AG04450 (cell line): Measurements from ENCODE around the gene SCNN1G. TPM values are rescaled to one million over a fixed set of nuclear protein-coding genes. Genes with fewer than 3 reads are reported as not detected.

Source experiments
- CTCF ChIA-PET: fragments of 300-600, 350-600 bp; formaldehyde crosslinking; extraction: SDS; loops from one replicate; lab custom pipeline; 2022; ENCODE audit warnings: antibody characterized with exemption, inconsistent platforms; lab: Charles Lee
- POLR2A ChIA-PET: fragments of 350-600 bp; formaldehyde crosslinking; extraction: SDS; loops from one replicate; lab custom pipeline; 2021; ENCODE audit warnings: antibody characterized with exemption, inconsistent platforms; lab: Yijun Ruan, JAX
- DNase-seq: peaks from one replicate; pipeline ENCODE4 v3.0.0-alpha.2; 2011; ENCODE audit warnings: low read depth, low spot score
- H3K27ac ChIP-seq: one replicate; pipeline ENCODE4 v1.5.1; 2012; ENCODE audit warnings: low read depth, low read length, control low read depth
- H3K27me3 ChIP-seq: one replicate; pipeline ENCODE4 v1.6.0; 2012; ENCODE audit warnings: low read length; ENCODE audit not compliant: control insufficient read depth, insufficient read depth
- H3K4me3 ChIP-seq: 2 replicates; pipeline ENCODE4 v1.5.1; 2011; ENCODE audit warnings: mild to moderate bottlenecking, low read depth, low read length, control low read depth
- H3K9me3 ChIP-seq: 2 replicates; pipeline ENCODE4 v1.5.1; 2012; ENCODE audit warnings: low read length; ENCODE audit not compliant: control insufficient read depth, insufficient read depth
- polyA plus RNA-seq: library from polyadenylated mRNA; depleted of rRNA; stranded (reverse); fragments of >200 nt; gene quantifications from 2 replicates; pipeline ENCODE4 v1.2.3, GENCODE V29; 2011; rRNA removed
- TF ChIP-seq, protein P1 (sequence below): IDR thresholded peaks from 2 replicates; pipeline ENCODE4 v1.5.1; 2011; ENCODE audit warnings: low read depth, low read length, control low read depth, inconsistent platforms

Gene SCNN1G
- polyA plus RNA-seq, 1 experiment = not detected

DNA sequence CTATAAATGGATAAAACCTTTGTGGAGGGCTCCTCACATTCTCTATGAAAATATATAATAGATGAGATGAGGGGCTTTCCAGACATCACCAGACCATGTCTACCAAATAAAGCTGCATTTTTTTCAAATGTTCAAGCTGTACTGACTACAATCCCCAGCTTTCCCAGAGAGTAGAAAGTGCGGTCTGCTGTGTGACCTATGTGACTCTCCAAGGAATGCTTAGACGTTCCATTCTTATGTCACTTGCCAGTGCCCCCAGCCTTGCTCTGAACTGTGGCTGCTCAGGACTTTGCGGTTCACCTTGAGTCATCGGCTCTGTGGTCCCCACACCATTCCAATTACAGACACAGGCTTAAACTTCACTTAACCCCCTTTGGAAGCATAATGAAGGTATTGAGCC, 71.8 kb downstream of the SCNN1G start:
- ChIA-PET POLR2A (no interaction called here), CTCF (no interaction called here)
- DNase-seq = no peak
- Histone ChIP-seq H3K27me3 (peaks cover 3% of the 10 kb centered on the region), H3K4me3 (no peak overlapping the region), H3K9me3 (no peaks in the 10 kb centered on the region), H3K27ac (no peak overlapping the region)
- TF ChIP-seq, protein P1, sequence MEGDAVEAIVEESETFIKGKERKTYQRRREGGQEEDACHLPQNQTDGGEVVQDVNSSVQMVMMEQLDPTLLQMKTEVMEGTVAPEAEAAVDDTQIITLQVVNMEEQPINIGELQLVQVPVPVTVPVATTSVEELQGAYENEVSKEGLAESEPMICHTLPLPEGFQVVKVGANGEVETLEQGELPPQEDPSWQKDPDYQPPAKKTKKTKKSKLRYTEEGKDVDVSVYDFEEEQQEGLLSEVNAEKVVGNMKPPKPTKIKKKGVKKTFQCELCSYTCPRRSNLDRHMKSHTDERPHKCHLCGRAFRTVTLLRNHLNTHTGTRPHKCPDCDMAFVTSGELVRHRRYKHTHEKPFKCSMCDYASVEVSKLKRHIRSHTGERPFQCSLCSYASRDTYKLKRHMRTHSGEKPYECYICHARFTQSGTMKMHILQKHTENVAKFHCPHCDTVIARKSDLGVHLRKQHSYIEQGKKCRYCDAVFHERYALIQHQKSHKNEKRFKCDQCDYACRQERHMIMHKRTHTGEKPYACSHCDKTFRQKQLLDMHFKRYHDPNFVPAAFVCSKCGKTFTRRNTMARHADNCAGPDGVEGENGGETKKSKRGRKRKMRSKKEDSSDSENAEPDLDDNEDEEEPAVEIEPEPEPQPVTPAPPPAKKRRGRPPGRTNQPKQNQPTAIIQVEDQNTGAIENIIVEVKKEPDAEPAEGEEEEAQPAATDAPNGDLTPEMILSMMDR = no peak

DNA sequence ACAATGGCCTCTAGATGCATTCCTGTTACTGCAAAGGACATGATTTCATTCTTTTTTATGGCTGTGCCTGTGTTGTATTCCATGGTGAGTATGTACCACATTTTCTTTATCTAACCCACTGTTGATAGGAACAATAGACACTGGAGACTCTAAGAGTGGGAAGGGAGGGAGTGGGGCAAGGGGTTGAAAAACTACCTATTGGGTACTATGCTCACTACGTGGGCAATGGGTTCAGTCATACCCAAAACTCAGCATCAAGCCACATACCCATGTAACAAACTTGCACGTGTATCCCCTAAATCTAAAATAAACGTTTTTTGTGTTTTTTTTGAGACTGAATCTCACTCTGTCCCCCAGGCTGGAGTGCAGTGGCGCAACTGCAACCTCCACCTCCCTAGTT, 72.5 kb downstream of the SCNN1G start:
- TF ChIP-seq, protein P1 = no peak
- DNase-seq = no peak
- ChIA-PET POLR2A (no interaction called here), CTCF (no interaction called here)
- Histone ChIP-seq H3K27me3 (peaks cover 3% of the 10 kb centered on the region), H3K27ac (no peak overlapping the region), H3K9me3 (no peaks in the 10 kb centered on the region), H3K4me3 (no peak overlapping the region)

DNA sequence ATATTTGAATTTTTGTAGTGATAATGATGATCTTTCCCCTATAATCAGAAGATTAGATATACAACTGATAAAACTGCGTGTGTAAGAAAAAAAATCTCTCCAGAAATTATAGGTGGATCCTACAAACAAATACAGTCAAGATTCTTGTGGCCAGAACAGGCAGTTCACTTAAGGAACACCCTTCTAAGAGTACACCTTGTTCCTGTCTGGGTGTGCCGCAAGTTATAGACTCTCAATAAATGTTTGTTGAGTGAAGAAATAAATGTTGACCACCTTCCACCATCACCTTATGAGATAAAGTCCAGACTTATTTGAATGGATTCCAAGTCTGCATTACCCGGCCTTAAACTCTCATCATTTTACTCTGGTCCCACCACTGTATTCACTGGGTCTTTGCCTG, 73.9 kb downstream of the SCNN1G start:
- ChIA-PET POLR2A (no interaction called here), CTCF (no interaction called here)
- Histone ChIP-seq H3K4me3 (no peak overlapping the region), H3K27ac (no peak overlapping the region), H3K27me3 (no peaks in the 10 kb centered on the region), H3K9me3 (no peaks in the 10 kb centered on the region)
- no peak for DNase-seq
- TF ChIP-seq, protein P1 = no peak

DNA sequence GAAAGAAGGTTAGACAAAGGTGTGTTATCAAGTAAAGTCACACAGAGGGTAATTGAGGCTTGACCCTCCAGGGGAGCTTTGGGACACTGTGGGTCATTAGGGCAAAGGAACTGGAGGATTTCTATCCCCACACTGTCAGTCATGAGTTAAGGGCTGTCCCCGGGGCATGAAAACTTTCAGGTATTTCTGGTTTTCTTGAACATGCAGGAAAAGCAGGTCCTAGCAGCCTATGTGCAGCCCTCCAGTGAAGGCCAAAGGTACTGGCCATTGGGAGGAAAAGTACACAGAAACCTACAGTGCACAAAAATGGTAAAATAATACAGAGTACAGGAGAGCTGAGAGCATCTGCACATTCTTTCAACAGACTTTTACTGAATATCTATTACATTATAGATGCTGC, 75.1 kb downstream of the SCNN1G start:
- CTCF ChIA-PET = no interaction called here
- Histone ChIP-seq H3K9me3 (no peaks in the 10 kb centered on the region), H3K4me3 (no peak overlapping the region), H3K27ac (no peak overlapping the region), H3K27me3 (no peaks in the 10 kb centered on the region)
- no peak for DNase-seq
- TF ChIP-seq, protein P1 = no peak
- POLR2A ChIA-PET = no interaction called here

DNA sequence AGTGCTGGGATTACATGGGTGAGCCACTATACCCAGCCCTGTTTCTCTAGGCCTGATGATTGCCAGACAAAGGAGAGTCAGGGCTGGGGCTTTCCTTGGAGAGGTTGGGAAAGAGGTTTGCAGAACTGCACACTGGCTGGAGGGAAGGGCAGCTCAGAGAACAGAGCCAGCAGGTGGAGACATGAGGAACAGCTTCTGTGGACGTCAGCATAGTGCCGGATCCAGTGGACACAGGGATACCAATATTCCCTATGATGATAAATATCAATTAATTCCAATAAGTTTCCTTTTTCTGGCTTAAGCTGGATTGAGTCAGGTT, 76.3 kb downstream of the SCNN1G start:
- no peak overlapping the region for H3K27ac ChIP-seq
- no peaks in the 10 kb centered on the region for H3K27me3 ChIP-seq
- H3K4me3 ChIP-seq = no peak overlapping the region
- ChIA-PET POLR2A (no interaction called here), CTCF (interaction anchor here (0.5 to 1.6 kb wide), 3 partner anchors 175 to 1236 kb away, joined by 3 read pairs; no protein-coding TSS in a partner anchor)
- DNase-seq = no peak
- no peaks in the 10 kb centered on the region for H3K9me3 ChIP-seq
- TF ChIP-seq, protein P1 = no peak

Other genes with a start within 250 kb of the SCNN1G start
- gene USP31, start 33.3 kb upstream of the SCNN1G start, polyA plus RNA-seq = 4.5 and 4.7 TPM in 2 replicates
- gene SCNN1B, start 119.6 kb downstream of the SCNN1G start, polyA plus RNA-seq = not detected in 2 replicates